Endothelial cell of umbilical vein (primary cell): Measurements from ENCODE around the gene AUTS2. TPM values are rescaled to one million over a fixed set of nuclear protein-coding genes. Genes with fewer than 3 reads are reported as not detected.

ENCODE experiments used
- BruUV-seq: library from RNA; stranded (reverse); fragments of 400-500 nt; replicated peaks from 2 replicates; lab custom pipeline; 2021; lab: Mats Ljungman, UMichigan
- CTCF ChIA-PET: fragments of 300-600, 350-600 bp; sonication (Branson Sonifier 250); formaldehyde crosslinking; loops from one replicate; lab custom pipeline; 2021; ENCODE audit warnings: antibody characterized with exemption, inconsistent platforms; lab: Charles Lee
- POLR2A ChIA-PET: fragments of 300-600, 350-600 bp; sonication (Branson Sonifier 250); formaldehyde crosslinking; loops from one replicate; lab custom pipeline; 2021; ENCODE audit warnings: antibody characterized with exemption, inconsistent platforms; lab: Charles Lee
- DNase-seq: peaks from one replicate; pipeline ENCODE4 v3.0.0-alpha.2; 2011; ENCODE audit warnings: low read depth, low spot score
- FAIRE-seq: peaks from 2 replicates; lab custom pipeline; 2011; peaks lifted over from hg19 to GRCh38; lab: Jason Lieb, UNC
- H2AFZ ChIP-seq: 2 replicates; pipeline ENCODE4 v1.6.0; 2012; ENCODE audit warnings: low read depth, low read length, control low read depth, inconsistent platforms
- H3K27ac ChIP-seq: 2 replicates; pipeline ENCODE4 v1.5.1; 2011; ENCODE audit warnings: low read depth, mild to moderate bottlenecking, control low read depth, low read length, moderate library complexity; ENCODE audit not compliant: insufficient read depth
- H3K27me3 ChIP-seq, 2 experiments: 2 replicates each; pipeline versions ENCODE4 v1.6.0 to v1.6.1; 2011; ENCODE audit warnings: low read length in 2 of 2, mixed read lengths in 1 of 2; ENCODE audit not compliant: control insufficient read depth in 2 of 2, insufficient read depth in 2 of 2
- H3K36me3 ChIP-seq, 2 experiments: 2 replicates in 1 of 2; 3 replicates in 1 of 2; pipeline ENCODE4 v1.5.1; 2011; ENCODE audit warnings: low read length in 2 of 2, mild to moderate bottlenecking in 1 of 2, moderate library complexity in 1 of 2; ENCODE audit not compliant: control insufficient read depth in 2 of 2, insufficient read depth in 2 of 2; ENCODE audit errors: extremely low read depth in 1 of 2
- H3K4me1 ChIP-seq: 3 replicates; pipeline ENCODE4 v1.5.1; 2011; ENCODE audit warnings: mild to moderate bottlenecking, low read length; ENCODE audit not compliant: control insufficient read depth, insufficient read depth; ENCODE audit errors: extremely low read depth
- H3K4me2 ChIP-seq: 2 replicates; pipeline ENCODE4 v1.6.1; 2011; ENCODE audit warnings: low read length, control low read depth, mixed read lengths; ENCODE audit not compliant: insufficient read depth
- H3K4me3 ChIP-seq, 3 experiments: fragments of 200-600 bp in 1 of 3; sonication (generic), shearing (Covaris generic) in 1 of 3; replicated peaks in 1 of 3; 2 replicates each; pipeline ENCODE4 v1.5.1; 2011 to 2016; ENCODE audit warnings: control low read depth in 3 of 3, low read length in 3 of 3, mild to moderate bottlenecking in 2 of 3, inconsistent platforms in 1 of 3, low read depth in 1 of 3, moderate library complexity in 1 of 3; ENCODE audit not compliant: insufficient read depth in 1 of 3
- H3K79me2 ChIP-seq: 2 replicates; pipeline ENCODE4 v1.6.0; 2012; ENCODE audit warnings: low read length, inconsistent platforms; ENCODE audit not compliant: control insufficient read depth, insufficient read depth
- H3K9ac ChIP-seq: replicated peaks from 2 replicates; pipeline ENCODE3; 2011; ENCODE audit warnings: low read length, control low read depth; ENCODE audit not compliant: insufficient read depth; ENCODE audit errors: extremely low read depth
- H3K9me1 ChIP-seq: replicated peaks from 3 replicates; pipeline ENCODE4 v1.6.0; 2011; ENCODE audit warnings: mild to moderate bottlenecking, low read length; ENCODE audit not compliant: control insufficient read depth, insufficient read depth; ENCODE audit errors: extremely low read depth
- H3K9me3 ChIP-seq: replicated peaks from 2 replicates; pipeline ENCODE4 v1.5.1; 2012; ENCODE audit warnings: low read length, inconsistent platforms; ENCODE audit not compliant: control insufficient read depth, insufficient read depth
- H4K20me1 ChIP-seq: replicated peaks from 2 replicates; pipeline ENCODE3; 2011; ENCODE audit warnings: mild to moderate bottlenecking, low read length; ENCODE audit not compliant: control insufficient read depth, insufficient read depth; ENCODE audit errors: extremely low read depth
- CTCF ChIP-seq, 2 donors: IDR thresholded peaks; 1 replicate in 1 of 2; 2 replicates in 1 of 2; pipeline ENCODE4 v1.5.1; 2011; ENCODE audit warnings: low read length in 2 of 2, mild to moderate bottlenecking in 2 of 2, moderate library complexity in 2 of 2, control low read depth in 1 of 2, inconsistent platforms in 1 of 2, low read depth in 1 of 2; ENCODE audit not compliant: insufficient read depth in 1 of 2; ENCODE audit errors: extremely low read depth in 1 of 2
- EZH2 ChIP-seq: IDR thresholded peaks from 2 replicates; pipeline ENCODE4 v1.6.1; 2012; ENCODE audit warnings: borderline replicate concordance, low read depth, mild to moderate bottlenecking, moderate library complexity, low read length, inconsistent platforms; ENCODE audit not compliant: severe bottlenecking
- FOS ChIP-seq: IDR thresholded peaks from 2 replicates; pipeline ENCODE4 v1.6.1; 2011; ENCODE audit warnings: mild to moderate bottlenecking, low read length, moderate library complexity, borderline replicate concordance; ENCODE audit not compliant: insufficient read depth
- GATA2 ChIP-seq: IDR thresholded peaks from 2 replicates; pipeline ENCODE4 v1.7.0; 2011; ENCODE audit warnings: low read depth, mild to moderate bottlenecking, moderate library complexity, mixed read lengths, low read length; ENCODE audit not compliant: insufficient read length, insufficient read depth
- JUN ChIP-seq: IDR thresholded peaks from 2 replicates; pipeline ENCODE4 v1.6.1; 2011; ENCODE audit warnings: borderline replicate concordance, low read depth; ENCODE audit not compliant: insufficient read length, insufficient read depth
- MAX ChIP-seq: IDR thresholded peaks from 2 replicates; pipeline ENCODE4 v1.6.1; 2011; ENCODE audit not compliant: insufficient read depth, insufficient read length
- MYC ChIP-seq: IDR thresholded peaks from one replicate; pipeline ENCODE4 v1.6.1; 2011; ENCODE audit warnings: mild to moderate bottlenecking, low read depth, low read length
- POLR2A ChIP-seq: IDR thresholded peaks from 2 replicates; pipeline ENCODE4 v1.6.1; 2012; ENCODE audit warnings: low read depth, mild to moderate bottlenecking, control low read depth, low read length
- POLR2AphosphoS5 ChIP-seq: IDR thresholded peaks from 2 replicates; pipeline ENCODE4 v1.6.1; 2012; ENCODE audit warnings: low read depth, mild to moderate bottlenecking, control low read depth, low read length, moderate library complexity; ENCODE audit not compliant: insufficient read depth
- dilution Hi-C: fragments of 300-500 bp; cut with MboI; formaldehyde crosslinking; loops from one replicate; pipeline ENCODE4 v1.15.0; 2019; ENCODE audit warnings: low sequenced_read_pairs; ENCODE audit not compliant: extremely low pct_ligation_motif_present
- intact Hi-C: fragments of 100-400 bp; cut with micrococcal nuclease; formaldehyde crosslinking; loops from one replicate; pipeline ENCODE4 v1.10.0; 2022
- polyA plus RNA-seq, 4 experiments: library from polyadenylated mRNA; depleted of rRNA in 3 of 4; stranded (reverse) in 3 of 4; unstranded in 1 of 4; fragments of >200 nt; gene quantifications; 2 replicates each; pipeline versions ENCODE4 v1.2.1 to v1.2.3, GENCODE V29; 2011 to 2012; ENCODE audit warnings: missing spikeins in 1 of 4
- total RNA-seq: library from RNA; stranded (reverse); gene quantifications from 2 replicates; pipeline ENCODE4 v1.2.3, GENCODE V29; 2021

Gene AUTS2
- total and polyA plus RNA-seq, 2 donors (not counting 3 experiments of a cell fraction or from before 2014, with no cell fraction given), result 0.59 to 8.0 TPM

GRCh38 chr7:69698109-69698825 is 100.0 kb downstream of the AUTS2 start:
- dilution Hi-C loops, result no loop called here
- Histone ChIP-seq H2AFZ (no peak overlapping the region), H3K27ac (no peak overlapping the region), H4K20me1 (no peaks in the 10 kb centered on the region), H3K9me3 (no peaks in the 10 kb centered on the region), H3K4me3 (no peak overlapping the region), H3K79me2 (no peaks in the 10 kb centered on the region), H3K4me1 (no peaks in the 10 kb centered on the region), H3K9me1 (no peaks in the 10 kb centered on the region), H3K4me2 (no peak overlapping the region), H3K27me3 (no peaks in the 10 kb centered on the region), H3K9ac (no peak overlapping the region), H3K36me3 (no peaks in the 10 kb centered on the region)
- FAIRE-seq, result no peak
- BruUV-seq, result no TSS peak
- intact Hi-C loops, result no loop called here
- no peak for DNase-seq
- ChIA-PET POLR2A (no interaction called here), CTCF (no interaction called here)
- no peak for TF ChIP-seq POLR2A
- no peak for TF ChIP-seq POLR2AphosphoS5
- TF ChIP-seq CTCF (IDR thresholded peaks at IDR 0.05; ENCODE audit: extremely low read depth in 1 of 2, insufficient read depth in 1 of 2, low read depth in 1 of 2, low read length in 2 of 2), result no peak
- no peak for TF ChIP-seq MAX
- TF ChIP-seq JUN, result no peak
- no peak for TF ChIP-seq FOS
- no peak for TF ChIP-seq MYC
- TF ChIP-seq GATA2, result no peak
- no peak for TF ChIP-seq EZH2
